ENCODE results near the gene EML6.

GRCh38 chr2:54726431-54726830, 3.0 kb downstream of the EML6 start:
- TF ChIP-seq POLR2A (IDR thresholded peaks at IDR 0.05; ENCODE audit: low read length) = no peak
- no peak for TF ChIP-seq GATA1 (IDR thresholded peaks at IDR 0.05; ENCODE audit: low read depth, low read length)
